ENCODE data around the gene JDP2. TPM values are rescaled to one million over a fixed set of nuclear protein-coding genes. Genes with fewer than 3 reads are reported as not detected.

JDP2 gene
- total and polyA plus RNA-seq, 2 of the 4 experiments (the other 2 are of a cell fraction): 35.7 to 38.4 TPM

DNA sequence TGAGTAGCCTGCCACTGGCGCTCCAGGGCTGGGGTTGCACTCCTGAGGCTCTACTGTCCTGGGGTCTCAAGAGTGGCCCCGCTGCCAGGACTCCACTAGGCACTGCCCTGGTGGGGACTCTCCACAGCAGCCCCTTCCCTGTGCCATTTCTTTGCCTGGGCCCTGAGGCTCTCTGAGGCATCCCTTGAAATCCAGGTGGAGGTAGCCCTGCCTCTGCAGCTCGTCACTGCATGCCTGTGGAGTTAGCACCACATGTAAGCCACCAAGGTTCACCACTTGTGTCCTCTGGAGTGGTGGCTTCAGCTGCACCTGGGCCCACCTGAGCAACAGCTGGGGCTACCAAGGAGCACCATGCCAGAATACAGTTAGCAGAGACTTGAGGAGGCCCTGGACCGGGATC lies 54.5 kb downstream of the JDP2 start (continued):
- TF ChIP-seq CEBPB (IDR thresholded peaks at IDR 0.05; ENCODE audit: low read depth, low read length) (no peak), CHD1 (IDR thresholded peaks at IDR 0.05; ENCODE audit: low read depth, low read length) (no peak), POLR2A (IDR thresholded peaks at IDR 0.05; ENCODE audit: low read depth, low read length) (no peak), RAD21 (IDR thresholded peaks at IDR 0.05; ENCODE audit: low read length) (no peak), MXI1 (IDR thresholded peaks at IDR 0.05; ENCODE audit: borderline replicate concordance, low read depth, low read length) (no peak)

DNA sequence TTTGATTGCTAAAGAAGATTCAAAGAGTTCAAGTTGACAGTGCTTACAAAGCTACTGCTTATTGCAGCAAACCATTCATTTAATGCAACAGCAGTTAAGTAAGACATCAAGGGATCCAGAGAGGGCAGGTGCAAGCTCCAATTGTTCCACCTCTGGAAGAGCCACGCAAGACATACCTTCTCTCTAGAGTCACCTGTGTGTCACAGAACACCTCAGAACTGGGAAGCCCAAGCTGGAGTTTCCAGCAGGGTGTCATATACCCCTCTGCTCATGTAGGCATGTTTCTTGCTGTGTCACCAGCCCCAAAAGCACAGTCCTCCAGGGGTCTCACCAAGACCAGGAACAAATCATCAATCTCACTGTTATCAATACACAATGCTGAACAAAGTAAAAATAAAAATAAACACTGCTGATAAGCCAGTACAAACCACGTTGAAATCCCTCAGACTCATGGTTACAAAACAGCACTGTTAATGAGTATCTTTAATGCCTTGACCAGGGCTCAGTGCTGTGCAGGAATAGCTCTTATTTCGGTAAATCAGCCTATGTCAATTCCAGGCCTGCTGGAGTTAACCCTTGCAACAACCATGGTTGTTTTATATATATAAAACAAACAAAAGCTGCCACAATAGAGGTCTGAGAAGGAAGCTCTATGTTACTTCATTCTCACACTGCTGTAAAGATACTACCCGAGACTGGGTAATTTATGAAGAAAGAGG lies 57.0 kb downstream of the JDP2 start:
- Histone ChIP-seq H3K4me2 (ENCODE audit: low read depth, low read length) (no peak overlapping the region), H3K79me1 (ENCODE audit: low read depth in 1 of 2, low read length in 2 of 2) (no peaks in the 10 kb centered on the region), H3K18ac (ENCODE audit: low read depth, low read length) (no peak overlapping the region), H2AK5ac (ENCODE audit: low read depth, low read length) (no peak overlapping the region), H2AFZ (replicated peaks; ENCODE audit: low read length, poor library complexity) (no peak overlapping the region), H2BK20ac (ENCODE audit: low read depth, low read length) (no peak overlapping the region), H3K9ac (ENCODE audit: low read depth, low read length) (no peak overlapping the region), H3K9me3 (ENCODE audit: control insufficient read depth, insufficient read depth, low read length) (0 out of 2 replicates have a peak, but pooled peaks cover 2% of the 10 kb centered on the region), H3K4me1 (ENCODE audit: control insufficient read depth, insufficient read depth, low read length) (no peaks in the 10 kb centered on the region; the same call in 1 of the 2 replicates), H3K36me3 (ENCODE audit: control insufficient read depth, insufficient read depth, low read length) (no peaks in the 10 kb centered on the region), H3K56ac (ENCODE audit: extremely low read depth, insufficient read depth, low read length) (no peak overlapping the region), H2BK15ac (ENCODE audit: low read depth, low read length) (no peak overlapping the region), H3K27ac (ENCODE audit: insufficient read depth, low read length) (no peak overlapping the region), H4K91ac (ENCODE audit: insufficient read depth, low read depth, low read length) (no peak overlapping the region), H4K8ac (ENCODE audit: low read depth in 2 of 2, low read length in 2 of 2) (no peak overlapping the region), H3K14ac (replicated peaks; ENCODE audit: low read depth, low read length) (no peak overlapping the region), H2BK120ac (ENCODE audit: low read depth, low read length) (no peak overlapping the region), H4K20me1 (ENCODE audit: insufficient read depth, low read length) (no peaks in the 10 kb centered on the region), H3K4me3 (ENCODE audit: insufficient read depth, low read depth, low read length) (no peak overlapping the region), H3K4ac (ENCODE audit: low read depth, low read length) (no peak overlapping the region), H3K9me1 (ENCODE audit: insufficient read depth, low read length) (no peaks in the 10 kb centered on the region), H2AK9ac (replicated peaks; ENCODE audit: low read depth, low read length, poor library complexity) (no peak overlapping the region), H3K27me3 (ENCODE audit: control insufficient read depth, insufficient read depth, low read length) (peaks cover 26% of the 10 kb centered on the region), H4K5ac (ENCODE audit: low read depth, low read length) (no peak overlapping the region), H2BK5ac (ENCODE audit: low read depth, low read length, poor library complexity, severe bottlenecking) (no peak overlapping the region), H3K23ac (ENCODE audit: low read depth, low read length) (no peak overlapping the region)
- ChIA-PET CTCF (no interaction called here), POLR2A (ENCODE audit: unreplicated experiment) (no interaction called here)
- intact Hi-C loops (cut with micrococcal nuclease): no loop called here
- in situ Hi-C loops (cut with MboI; ENCODE audit: low sequenced_read_pairs): loop anchor here (5.0 to 10.0 kb wide), 2 partner anchors 178 to 350 kb away; no protein-coding TSS in a partner anchor
- 17% methylated on average over 1 of the region's 4 CpGs; no CpG with 5 or more reads in 1 of the 2 experiments for WGBS, 2 experiments (ENCODE audit: extremely low coverage in 2 of 2, insufficient read length in 1 of 2)
- DNase-seq: no peak
- no peak for ATAC-seq (ENCODE audit: low read depth)
- dilution Hi-C loops (cut with HindIII; ENCODE audit: low sequenced_read_pairs, unreplicated experiment): no loop called here
- no TSS peak for BruUV-seq (replicated peaks)
- TF ChIP-seq FOS (IDR thresholded peaks at IDR 0.05; ENCODE audit: low read depth, low read length) (no peak), RCOR1 (IDR thresholded peaks at IDR 0.05; ENCODE audit: insufficient replicate concordance, low read length) (no peak), MAFK (IDR thresholded peaks at IDR 0.05; ENCODE audit: low read depth, low read length) (no peak), NFE2L2 (IDR thresholded peaks at IDR 0.05; ENCODE audit: low read depth, low read length) (no peak), CHD1 (IDR thresholded peaks at IDR 0.05; ENCODE audit: low read depth, low read length) (no peak), MXI1 (IDR thresholded peaks at IDR 0.05; ENCODE audit: borderline replicate concordance, low read depth, low read length) (no peak), RAD21 (IDR thresholded peaks at IDR 0.05; ENCODE audit: low read length) (no peak), BHLHE40 (IDR thresholded peaks at IDR 0.05; ENCODE audit: low read depth, low read length) (no peak), RFX5 (IDR thresholded peaks at IDR 0.05; ENCODE audit: low read depth, low read length) (no peak), MAZ (IDR thresholded peaks at IDR 0.05; ENCODE audit: borderline replicate concordance, low read depth, low read length) (no peak), POLR2A (IDR thresholded peaks at IDR 0.05; ENCODE audit: low read depth, low read length) (no peak), SMC3 (IDR thresholded peaks at IDR 0.05; ENCODE audit: low read depth, low read length) (no peak)
- TF ChIP-seq, protein P1, sequence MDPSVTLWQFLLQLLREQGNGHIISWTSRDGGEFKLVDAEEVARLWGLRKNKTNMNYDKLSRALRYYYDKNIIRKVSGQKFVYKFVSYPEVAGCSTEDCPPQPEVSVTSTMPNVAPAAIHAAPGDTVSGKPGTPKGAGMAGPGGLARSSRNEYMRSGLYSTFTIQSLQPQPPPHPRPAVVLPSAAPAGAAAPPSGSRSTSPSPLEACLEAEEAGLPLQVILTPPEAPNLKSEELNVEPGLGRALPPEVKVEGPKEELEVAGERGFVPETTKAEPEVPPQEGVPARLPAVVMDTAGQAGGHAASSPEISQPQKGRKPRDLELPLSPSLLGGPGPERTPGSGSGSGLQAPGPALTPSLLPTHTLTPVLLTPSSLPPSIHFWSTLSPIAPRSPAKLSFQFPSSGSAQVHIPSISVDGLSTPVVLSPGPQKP (IDR thresholded peaks at IDR 0.05; ENCODE audit: borderline replicate concordance, low read depth, low read length): no peak
- TF ChIP-seq, protein P2, sequence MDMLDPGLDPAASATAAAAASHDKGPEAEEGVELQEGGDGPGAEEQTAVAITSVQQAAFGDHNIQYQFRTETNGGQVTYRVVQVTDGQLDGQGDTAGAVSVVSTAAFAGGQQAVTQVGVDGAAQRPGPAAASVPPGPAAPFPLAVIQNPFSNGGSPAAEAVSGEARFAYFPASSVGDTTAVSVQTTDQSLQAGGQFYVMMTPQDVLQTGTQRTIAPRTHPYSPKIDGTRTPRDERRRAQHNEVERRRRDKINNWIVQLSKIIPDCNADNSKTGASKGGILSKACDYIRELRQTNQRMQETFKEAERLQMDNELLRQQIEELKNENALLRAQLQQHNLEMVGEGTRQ (IDR thresholded peaks at IDR 0.05; ENCODE audit: low read depth, low read length): no peak
